ENCODE data around the gene HNRNPH3.

HNRNPH3 gene, protein sequence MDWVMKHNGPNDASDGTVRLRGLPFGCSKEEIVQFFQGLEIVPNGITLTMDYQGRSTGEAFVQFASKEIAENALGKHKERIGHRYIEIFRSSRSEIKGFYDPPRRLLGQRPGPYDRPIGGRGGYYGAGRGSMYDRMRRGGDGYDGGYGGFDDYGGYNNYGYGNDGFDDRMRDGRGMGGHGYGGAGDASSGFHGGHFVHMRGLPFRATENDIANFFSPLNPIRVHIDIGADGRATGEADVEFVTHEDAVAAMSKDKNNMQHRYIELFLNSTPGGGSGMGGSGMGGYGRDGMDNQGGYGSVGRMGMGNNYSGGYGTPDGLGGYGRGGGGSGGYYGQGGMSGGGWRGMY

DNA sequence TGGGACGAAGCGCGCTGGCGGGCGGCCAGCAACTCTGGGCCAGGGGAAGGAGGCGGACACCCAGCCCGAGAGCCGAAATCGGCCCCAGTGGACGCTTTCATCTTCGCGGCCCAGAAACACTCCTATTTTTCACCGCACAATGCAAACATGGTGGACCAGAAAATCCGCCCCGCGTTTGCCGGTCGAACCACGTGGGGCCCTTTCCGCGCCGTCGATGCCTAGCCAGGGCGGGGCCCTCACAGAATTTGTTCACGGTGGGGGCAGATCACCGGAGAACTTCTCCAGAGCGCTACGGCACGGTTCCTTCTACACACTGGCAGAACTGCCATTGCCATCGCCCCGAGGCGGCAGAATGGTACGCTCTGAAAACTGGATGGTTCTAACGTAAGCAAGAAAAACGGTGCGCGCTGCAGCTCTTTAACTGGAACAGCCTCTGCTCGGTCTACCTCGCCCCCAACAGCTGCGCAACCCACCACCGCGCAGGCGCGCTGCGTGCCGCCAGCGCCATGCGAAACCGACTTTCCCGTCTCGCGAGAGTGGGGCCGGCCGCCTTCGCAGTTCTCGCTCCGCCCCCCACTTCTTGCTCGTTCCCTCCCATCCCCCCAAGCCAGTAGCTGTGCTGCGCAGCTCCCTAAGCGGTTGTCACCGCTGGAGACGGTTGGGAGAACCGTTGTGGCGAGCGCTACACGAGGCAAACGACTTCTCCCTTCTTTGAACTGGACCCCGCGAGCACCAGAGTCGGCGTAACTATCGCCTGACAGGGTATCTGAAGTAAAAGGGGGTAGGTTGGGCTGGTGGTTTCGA lies at the start of gene HNRNPH3:
Gene HNRNPH3 (plus strand): TSS at position 610 of the 804 bp plus-strand sequence. CDS start 5,158 bp downstream, outside the sequence.
- DNase-seq (ENCODE audit: insufficient read length, low spot score) (peak; percentile 55), FAIRE-seq (no peak)
- TF ChIP-seq, protein P1, sequence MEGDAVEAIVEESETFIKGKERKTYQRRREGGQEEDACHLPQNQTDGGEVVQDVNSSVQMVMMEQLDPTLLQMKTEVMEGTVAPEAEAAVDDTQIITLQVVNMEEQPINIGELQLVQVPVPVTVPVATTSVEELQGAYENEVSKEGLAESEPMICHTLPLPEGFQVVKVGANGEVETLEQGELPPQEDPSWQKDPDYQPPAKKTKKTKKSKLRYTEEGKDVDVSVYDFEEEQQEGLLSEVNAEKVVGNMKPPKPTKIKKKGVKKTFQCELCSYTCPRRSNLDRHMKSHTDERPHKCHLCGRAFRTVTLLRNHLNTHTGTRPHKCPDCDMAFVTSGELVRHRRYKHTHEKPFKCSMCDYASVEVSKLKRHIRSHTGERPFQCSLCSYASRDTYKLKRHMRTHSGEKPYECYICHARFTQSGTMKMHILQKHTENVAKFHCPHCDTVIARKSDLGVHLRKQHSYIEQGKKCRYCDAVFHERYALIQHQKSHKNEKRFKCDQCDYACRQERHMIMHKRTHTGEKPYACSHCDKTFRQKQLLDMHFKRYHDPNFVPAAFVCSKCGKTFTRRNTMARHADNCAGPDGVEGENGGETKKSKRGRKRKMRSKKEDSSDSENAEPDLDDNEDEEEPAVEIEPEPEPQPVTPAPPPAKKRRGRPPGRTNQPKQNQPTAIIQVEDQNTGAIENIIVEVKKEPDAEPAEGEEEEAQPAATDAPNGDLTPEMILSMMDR (IDR thresholded peaks at IDR 0.05; ENCODE audit: insufficient read depth, missing control alignments) = no peak

DNA sequence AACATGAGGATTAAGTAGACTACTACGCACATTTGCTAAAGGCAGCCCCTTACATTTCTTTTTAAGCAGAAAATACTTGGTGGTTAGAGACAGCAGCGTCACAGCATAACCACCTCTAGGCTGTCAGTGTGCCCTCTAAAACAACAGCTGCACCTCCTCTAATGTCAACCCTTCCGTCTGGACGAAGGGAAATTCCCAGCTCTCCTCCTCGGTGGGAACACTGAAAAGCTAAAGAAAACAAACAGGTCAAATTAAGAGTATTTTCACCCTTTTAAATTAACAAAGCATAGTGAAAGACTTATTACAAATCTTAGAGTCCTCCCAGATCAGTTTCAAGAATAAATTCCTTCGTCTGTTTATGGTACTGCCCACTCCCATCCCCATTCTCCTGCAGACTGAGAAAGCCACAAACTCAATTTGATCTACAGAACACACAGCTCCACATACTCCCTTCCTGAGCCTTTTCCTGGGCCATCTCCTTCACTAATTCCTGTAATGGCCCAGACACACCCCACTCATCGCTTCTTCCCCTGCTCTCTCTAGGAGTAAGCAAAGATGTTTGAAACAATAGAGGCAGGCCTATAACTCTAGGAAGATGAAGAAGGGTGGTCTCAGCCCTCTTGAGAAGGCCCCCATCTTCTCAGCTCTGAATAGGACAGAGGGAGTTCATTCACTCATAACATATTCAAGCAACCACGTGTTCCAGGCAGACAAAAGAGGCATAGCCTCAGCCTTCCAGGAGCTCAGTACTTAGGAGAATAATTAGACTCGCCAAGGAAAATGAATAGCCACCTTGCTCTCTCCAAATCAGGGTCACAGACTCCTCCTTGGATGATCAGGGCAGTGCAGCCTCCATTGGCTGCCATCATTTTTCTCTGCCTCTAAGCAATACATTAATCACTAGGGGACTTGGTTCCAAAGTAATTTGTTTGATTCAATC lies 47.5 kb upstream of the HNRNPH3 start:
- TF ChIP-seq, protein P1 (IDR thresholded peaks at IDR 0.05; ENCODE audit: insufficient read depth, missing control alignments) = no peak

DNA sequence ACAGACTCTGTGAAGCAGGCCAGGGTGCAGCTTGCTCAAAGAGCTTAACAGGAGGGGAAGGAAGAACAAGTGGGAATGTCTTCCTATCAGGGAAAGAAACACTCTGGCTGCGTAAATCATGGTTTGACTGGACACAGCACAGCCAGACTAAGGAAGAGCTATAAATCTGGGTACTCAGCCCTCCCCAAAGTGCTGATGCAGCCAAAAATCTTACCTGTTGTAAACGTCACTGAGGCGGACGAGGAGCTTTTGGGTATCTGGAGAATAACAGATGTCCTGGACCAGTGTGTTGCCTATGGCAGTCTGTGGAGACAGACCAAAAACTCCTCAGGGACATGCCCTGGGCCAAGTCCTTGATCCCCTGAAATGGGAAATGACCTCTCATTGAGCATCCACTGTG lies 43.1 kb upstream of the HNRNPH3 start:
- TF ChIP-seq, protein P1 (IDR thresholded peaks at IDR 0.05; ENCODE audit: insufficient read depth, missing control alignments) = no peak
- no peak for FAIRE-seq
- DNase-seq (ENCODE audit: insufficient read length, low spot score) = no peak

More for the DNA sequence above, 47.5 kb upstream of the HNRNPH3 start:
- DNase-seq (ENCODE audit: insufficient read length, low spot score) (no peak), FAIRE-seq (no peak)

DNA sequence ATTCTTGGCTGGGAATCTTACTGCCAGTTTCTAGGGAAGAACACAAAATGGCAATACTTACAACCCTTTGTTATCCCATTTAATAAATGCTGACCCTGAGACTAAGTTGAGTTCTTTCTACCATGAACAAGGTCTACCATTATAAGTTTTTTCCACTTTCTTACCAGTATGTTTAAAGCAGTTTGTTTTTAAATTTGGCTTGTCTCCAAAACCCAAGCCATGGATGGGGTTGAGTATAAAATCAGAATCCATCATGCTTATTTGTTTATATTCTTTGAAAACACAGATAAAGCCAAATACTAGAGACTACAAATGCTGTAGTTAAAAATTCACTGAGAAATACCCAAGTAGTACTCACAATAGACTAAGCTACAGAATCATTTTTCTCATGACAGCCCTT lies 41.1 kb upstream of the HNRNPH3 start:
- no peak for FAIRE-seq
- no peak for DNase-seq (ENCODE audit: insufficient read length, low spot score)
- TF ChIP-seq, protein P1 (IDR thresholded peaks at IDR 0.05; ENCODE audit: insufficient read depth, missing control alignments) = no peak

DNA sequence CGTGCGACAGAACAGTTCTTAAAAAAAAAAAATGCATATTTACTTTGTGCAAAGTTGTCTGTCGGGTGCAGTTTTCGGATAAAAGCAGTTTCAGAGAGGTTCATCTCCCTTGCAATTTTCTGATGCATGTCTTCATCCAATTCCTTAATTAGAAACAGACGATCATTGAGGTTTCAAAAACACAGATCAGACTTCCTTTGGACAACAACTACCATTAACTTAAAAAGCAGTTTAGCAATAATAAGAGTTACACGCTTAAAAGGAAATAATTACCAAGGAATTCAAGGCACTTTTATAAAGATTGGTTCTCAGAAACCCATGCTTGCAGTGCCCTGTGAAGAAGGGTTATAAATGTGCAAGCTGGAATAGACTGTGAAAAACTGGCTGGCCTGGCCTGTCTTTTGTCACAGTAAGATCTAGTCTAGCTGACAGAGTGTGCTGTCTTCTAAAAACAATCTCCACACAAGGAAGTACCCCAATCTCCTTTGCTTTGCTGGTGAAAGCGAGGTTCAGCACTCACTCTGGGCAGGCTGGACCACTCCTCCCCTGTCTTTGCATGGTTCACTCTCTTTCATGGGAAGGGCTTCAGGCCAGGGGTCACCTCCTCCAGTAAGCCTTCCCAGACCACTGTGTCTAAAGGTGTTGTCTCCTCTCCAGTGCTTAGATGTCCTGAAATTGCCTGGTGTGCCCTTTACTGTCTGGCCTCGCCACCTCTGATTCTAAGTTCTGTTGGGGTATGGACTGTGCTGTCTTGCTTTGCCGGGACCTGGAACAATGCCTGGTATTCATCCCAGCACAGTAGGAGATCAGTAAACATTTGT lies 34.8 kb upstream of the HNRNPH3 start:
- FAIRE-seq (no peak), DNase-seq (ENCODE audit: insufficient read length, low spot score) (no peak)
- TF ChIP-seq, protein P1 (IDR thresholded peaks at IDR 0.05; ENCODE audit: insufficient read depth, missing control alignments) = no peak

DNA sequence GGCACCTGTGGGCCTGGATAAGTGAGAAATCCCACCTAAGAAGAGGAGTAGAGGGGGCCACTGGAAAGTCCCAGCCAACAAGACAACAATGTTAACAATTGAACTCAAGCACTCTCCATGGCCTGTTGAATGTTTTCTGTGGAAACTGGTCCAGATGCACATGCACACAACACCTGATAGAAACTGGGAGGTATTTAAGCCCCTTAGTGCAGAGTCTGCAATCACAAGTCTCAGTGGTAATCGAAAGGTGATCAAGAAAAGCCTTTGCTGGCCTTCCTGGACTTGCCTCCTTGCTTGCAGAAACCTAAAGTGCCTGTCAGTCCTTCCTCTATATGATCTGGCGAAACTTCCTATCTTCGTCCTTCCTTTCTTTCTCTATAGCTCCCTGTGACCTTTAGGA lies 30.6 kb upstream of the HNRNPH3 start:
- DNase-seq (ENCODE audit: insufficient read length, low spot score) = no peak
- no peak for FAIRE-seq
- TF ChIP-seq, protein P1 (IDR thresholded peaks at IDR 0.05; ENCODE audit: insufficient read depth, missing control alignments) = no peak
